WTC11 (cell line): ENCODE measurements around the gene ZNF366. TPM values are rescaled to one million over a fixed set of nuclear protein-coding genes. Genes with fewer than 3 reads are reported as not detected.
A peak's percentile ranks its signal among the peaks of the same experiment; 100 is the strongest.

Experiments
- ATAC-seq: fragments of 200-7000 bp; cut with Tn5 transposase; 2 replicates; pipeline ENCODE4 v1.10.0; 2021; ENCODE audit warnings: mild to moderate bottlenecking, moderate library complexity
- CTCF ChIA-PET: fragments of 300-600 bp; sonication (Branson Sonifier 250); formaldehyde crosslinking; loops from one replicate; lab custom pipeline; 2021; ENCODE audit warnings: antibody characterized with exemption; lab: Charles Lee
- POLR2A ChIA-PET: fragments of 350-600 bp; sonication (Branson Sonifier 250); formaldehyde crosslinking; loops from one replicate; lab custom pipeline; 2021; ENCODE audit warnings: antibody characterized with exemption; lab: Charles Lee
- DNase-seq: peaks from one replicate; pipeline ENCODE4 v3.0.0; 2021; ENCODE audit warnings: low spot score
- H3K27ac Mint-ChIP-seq: 2 replicates; pipeline ENCODE4 v1.8.0; 2021; ENCODE audit warnings: mixed read lengths
- H3K27me3 Mint-ChIP-seq: 2 replicates; pipeline ENCODE4 v1.8.0; 2021; ENCODE audit warnings: low read depth, mild to moderate bottlenecking, moderate library complexity, mixed read lengths
- H3K36me3 Mint-ChIP-seq: 2 replicates; pipeline ENCODE4 v1.8.0; 2021; ENCODE audit warnings: mixed read lengths
- H3K4me1 Mint-ChIP-seq: 2 replicates; pipeline ENCODE4 v1.8.0; 2022; ENCODE audit warnings: mixed read lengths
- H3K4me3 Mint-ChIP-seq: 2 replicates; pipeline ENCODE4 v1.8.0; 2021; ENCODE audit warnings: mild to moderate bottlenecking, moderate library complexity, mixed read lengths
- H3K9me3 Mint-ChIP-seq: 2 replicates; pipeline ENCODE4 v1.8.0; 2021; ENCODE audit warnings: mixed read lengths
- AFF4 ChIP-seq: sonication (generic); formaldehyde crosslinking; IDR thresholded peaks from 2 replicates; pipeline ENCODE4 v1.8.1; 2023; ENCODE audit warnings: mild to moderate bottlenecking, missing genetic modification reagents, borderline replicate concordance
- ARID4B ChIP-seq: sonication (generic); formaldehyde crosslinking; IDR thresholded peaks from 2 replicates; pipeline ENCODE4 v1.8.0; 2023; ENCODE audit warnings: missing genetic modification reagents, mild to moderate bottlenecking, borderline replicate concordance
- ATF1 ChIP-seq: sonication (generic); formaldehyde crosslinking; IDR thresholded peaks from 2 replicates; pipeline ENCODE4 v1.8.1; 2023; ENCODE audit warnings: mild to moderate bottlenecking, moderate library complexity, missing genetic modification reagents
- EMX1 ChIP-seq: fragments of 250-450 bp; sonication (Bioruptor Pico); IDR thresholded peaks from 2 replicates; pipeline ENCODE4 v1.8.0; 2021; ENCODE audit warnings: mild to moderate bottlenecking
- FOXK1 ChIP-seq: sonication (generic); formaldehyde crosslinking; IDR thresholded peaks from 2 replicates; pipeline ENCODE4 v1.8.0; 2022; ENCODE audit warnings: mild to moderate bottlenecking, moderate library complexity, missing genetic modification reagents
- HMGXB4 ChIP-seq: sonication (generic); formaldehyde crosslinking; IDR thresholded peaks from 2 replicates; pipeline ENCODE4 v1.8.1; 2023; ENCODE audit warnings: mild to moderate bottlenecking, moderate library complexity, missing genetic modification reagents
- IRF2 ChIP-seq: sonication (generic); formaldehyde crosslinking; IDR thresholded peaks from 2 replicates; pipeline ENCODE4 v1.8.0; 2022; ENCODE audit warnings: low read depth, missing genetic modification reagents, borderline replicate concordance
- PREB ChIP-seq: sonication (generic); formaldehyde crosslinking; IDR thresholded peaks from 2 replicates; pipeline ENCODE4 v1.8.1; 2022; ENCODE audit warnings: mild to moderate bottlenecking, missing genetic modification reagents, moderate library complexity, borderline replicate concordance
- SP1 ChIP-seq: sonication (generic); formaldehyde crosslinking; conservative IDR thresholded peaks from 2 replicates; pipeline ENCODE4 v1.8.1; 2022; ENCODE audit warnings: missing genetic modification reagents
- STAT6 ChIP-seq: sonication (generic); formaldehyde crosslinking; conservative IDR thresholded peaks from 2 replicates; pipeline ENCODE4 v1.8.1; 2023; ENCODE audit warnings: mild to moderate bottlenecking, low read depth, missing genetic modification reagents, moderate library complexity
- TP53 ChIP-seq: sonication (generic); formaldehyde crosslinking; IDR thresholded peaks from 2 replicates; pipeline ENCODE4 v1.8.1; 2023; ENCODE audit warnings: mild to moderate bottlenecking, missing genetic modification reagents
- ZBTB43 ChIP-seq: sonication (generic); formaldehyde crosslinking; IDR thresholded peaks from 2 replicates; pipeline ENCODE4 v1.8.1; 2023; ENCODE audit warnings: mild to moderate bottlenecking, missing genetic modification reagents
- ZNF121 ChIP-seq: sonication (generic); formaldehyde crosslinking; IDR thresholded peaks from 2 replicates; pipeline ENCODE4 v1.8.0; 2023; ENCODE audit warnings: missing genetic modification reagents
- ZNF138 ChIP-seq: sonication (generic); formaldehyde crosslinking; conservative IDR thresholded peaks from 2 replicates; pipeline ENCODE4 v1.8.1; 2022; ENCODE audit warnings: mild to moderate bottlenecking, moderate library complexity, missing genetic modification reagents
- ZNF263 ChIP-seq: sonication (generic); formaldehyde crosslinking; IDR thresholded peaks from 2 replicates; pipeline ENCODE4 v1.8.1; 2022; ENCODE audit warnings: low read depth, mild to moderate bottlenecking, moderate library complexity, missing genetic modification reagents
- ZNF532 ChIP-seq: fragments of 250-450 bp; sonication (Bioruptor Pico); IDR thresholded peaks from 2 replicates; pipeline ENCODE4 v1.9.0; 2021; ENCODE audit warnings: mild to moderate bottlenecking, borderline replicate concordance
- total RNA-seq: library from RNA; stranded (reverse); gene quantifications from 3 replicates; pipeline ENCODE4 v1.2.3, GENCODE V29; 2021

ZNF366 gene
- total RNA-seq, 1 experiment from 2014 or later, result not detected

- TF ChIP-seq STAT6 (CRISPR knock-in tag) (no peak), FOXK1 (no peak), EMX1 (no peak), ZNF263 (no peak), HMGXB4 (CRISPR knock-in tag) (no peak), ZNF138 (no peak), SP1 (CRISPR knock-in tag) (no peak), AFF4 (no peak), PREB (CRISPR knock-in tag) (no peak)
Observed at GRCh38 chr5:72503888-72504491, 3.2 kb downstream of the ZNF366 start (continued).

GRCh38 chr5:72501488-72501887 lies 5.7 kb downstream of the ZNF366 start:
- CTCF ChIA-PET, result interaction anchor here (2.2 kb wide), 1 partner anchor 38 kb away, joined by 7 read pairs; no protein-coding TSS in a partner anchor
- POLR2A ChIA-PET, result no interaction called here
- DNase-seq (no peak), ATAC-seq (peak; percentile 91)
- H3K27ac Mint-ChIP-seq, result peak overlapping the region; percentile 80; the same call in 1 of the 2 replicates
- H3K4me3 Mint-ChIP-seq, result no peak overlapping the region
- H3K36me3 Mint-ChIP-seq, result no peaks in the 10 kb centered on the region
- peaks cover 69% of the 10 kb centered on the region for H3K4me1 Mint-ChIP-seq
- no peaks in the 10 kb centered on the region for H3K9me3 Mint-ChIP-seq
- H3K27me3 Mint-ChIP-seq, result no peaks in the 10 kb centered on the region
- TF ChIP-seq ARID4B (CRISPR knock-in tag) (no peak), IRF2 (CRISPR knock-in tag) (no peak), TP53 (no peak), ATF1 (CRISPR knock-in tag) (no peak), ZBTB43 (CRISPR knock-in tag) (no peak), ZNF121 (CRISPR knock-in tag) (no peak), FOXK1 (no peak), ZNF532 (no peak)
